Hindlimb muscle (tissue), 1 donor: ENCODE results near the gene MAP7D1. TPM values are rescaled to one million over a fixed set of nuclear protein-coding genes. Genes with fewer than 3 reads are reported as not detected.

ENCODE experiments used
- DNase-seq: peaks from one replicate; pipeline ENCODE4 v3.0.0-alpha.2; 2013
- polyA plus RNA-seq: library from polyadenylated mRNA; unstranded; fragments of 120-200 nt; gene quantifications from one replicate; pipeline ENCODE4 v1.2.1, GENCODE V29; 2013; ENCODE audit not compliant: insufficient read length

Gene MAP7D1
- polyA plus RNA-seq = 161 TPM

- DNase-seq = peak; percentile 89
Observed at GRCh38 chr1:36155408-36156328, at the start of gene MAP7D1. Gene MAP7D1, plus strand, starts transcription at chr1:36156160. Its CDS starts 258 bp downstream, at chr1:36156418.

DNA sequence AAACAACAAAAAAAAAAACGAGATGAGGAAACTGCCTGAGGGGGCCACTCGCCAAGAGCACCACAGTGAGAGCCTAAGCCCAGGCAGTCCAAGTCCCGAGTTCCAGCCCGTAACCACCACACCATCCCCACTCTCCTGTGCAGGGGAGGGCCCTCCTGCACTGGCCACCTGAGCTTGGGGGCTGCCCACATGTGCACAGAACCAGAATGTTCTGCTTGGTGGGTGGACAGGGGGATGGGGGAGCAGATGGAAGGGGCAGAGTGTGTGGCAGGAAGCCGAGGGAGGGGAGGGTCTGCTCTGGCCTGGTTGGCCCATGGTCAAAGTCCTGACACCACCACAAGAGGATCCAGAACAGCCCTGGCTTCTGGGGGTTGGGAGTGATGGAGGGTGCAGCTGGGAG, 49.7 kb upstream of the MAP7D1 start:
- DNase-seq = no peak

GRCh38 chr1:36107394-36107793, 48.6 kb upstream of the MAP7D1 start:
- DNase-seq = no peak

GRCh38 chr1:36108314-36108713, 47.6 kb upstream of the MAP7D1 start:
- DNase-seq = no peak

DNA sequence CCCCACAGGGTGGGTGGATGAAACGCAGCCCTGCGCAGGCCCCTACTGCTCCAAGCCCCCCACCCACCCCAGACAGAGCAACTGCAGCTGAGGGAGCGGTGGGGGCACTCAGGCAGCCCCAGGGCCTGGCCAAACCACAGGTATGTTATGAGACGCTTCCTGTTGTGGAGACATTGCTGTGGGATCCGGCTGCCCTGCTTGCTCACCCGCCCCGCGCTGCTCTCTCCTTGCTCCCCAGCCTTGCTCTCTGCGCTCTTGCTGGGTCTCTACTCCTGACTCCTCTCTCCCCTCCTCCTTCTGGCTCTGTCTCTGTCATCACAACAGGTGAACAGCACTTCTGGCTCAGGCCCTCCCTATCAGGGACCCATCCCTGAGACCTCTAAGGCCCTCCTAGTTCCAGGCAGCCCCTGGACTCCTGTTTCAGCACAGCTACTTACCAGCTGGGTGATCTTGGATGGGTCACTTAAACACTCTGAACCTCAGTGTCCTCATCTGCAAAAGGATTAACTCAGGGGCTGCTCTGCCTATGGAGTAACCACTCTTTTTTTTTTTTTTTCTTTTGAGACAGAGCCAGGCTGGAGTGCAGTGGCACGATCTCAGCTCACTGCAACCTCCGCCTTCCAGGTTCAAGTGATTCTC, 46.8 kb upstream of the MAP7D1 start:
- DNase-seq = no peak

DNA sequence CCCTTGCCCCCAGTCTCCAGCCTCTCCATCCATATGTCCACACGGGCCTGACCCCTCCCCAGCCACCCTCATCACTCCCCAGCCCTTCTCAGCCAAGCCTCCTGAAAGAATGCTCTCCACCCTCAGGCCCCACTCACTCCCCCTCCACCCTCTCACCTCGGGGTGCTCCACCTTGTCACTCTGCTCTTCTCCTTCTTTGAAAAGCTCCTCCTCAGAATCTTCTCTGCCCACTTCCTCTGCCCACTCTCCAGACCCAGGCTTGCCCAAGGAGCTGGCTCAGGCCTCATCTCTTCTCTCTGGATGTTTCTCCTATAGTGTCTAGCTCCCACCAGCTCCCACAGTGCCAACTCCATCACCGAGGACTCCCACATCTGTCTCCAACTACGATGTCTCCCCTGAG, 44.8 kb upstream of the MAP7D1 start:
- DNase-seq = no peak

DNA sequence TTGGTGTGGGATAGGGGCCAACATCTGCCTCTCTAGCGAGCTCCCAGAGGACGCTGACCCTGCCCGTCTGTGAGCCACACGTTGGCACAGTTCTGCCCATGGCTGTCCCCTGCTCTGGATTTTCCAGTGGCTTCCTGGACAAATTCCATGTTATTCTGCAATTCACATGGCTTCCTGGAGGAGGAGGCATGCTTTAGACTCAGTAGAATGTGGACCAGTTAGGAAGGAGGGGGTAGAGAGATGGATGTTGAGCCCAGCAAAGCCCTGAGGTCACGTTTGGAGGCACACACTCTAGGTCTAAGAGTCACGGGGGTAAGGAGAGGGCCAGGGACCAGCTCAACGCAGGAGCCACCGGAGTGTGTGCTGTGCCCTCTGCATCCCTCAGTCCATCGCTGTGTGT, 43.1 kb upstream of the MAP7D1 start:
- DNase-seq = no peak

DNA sequence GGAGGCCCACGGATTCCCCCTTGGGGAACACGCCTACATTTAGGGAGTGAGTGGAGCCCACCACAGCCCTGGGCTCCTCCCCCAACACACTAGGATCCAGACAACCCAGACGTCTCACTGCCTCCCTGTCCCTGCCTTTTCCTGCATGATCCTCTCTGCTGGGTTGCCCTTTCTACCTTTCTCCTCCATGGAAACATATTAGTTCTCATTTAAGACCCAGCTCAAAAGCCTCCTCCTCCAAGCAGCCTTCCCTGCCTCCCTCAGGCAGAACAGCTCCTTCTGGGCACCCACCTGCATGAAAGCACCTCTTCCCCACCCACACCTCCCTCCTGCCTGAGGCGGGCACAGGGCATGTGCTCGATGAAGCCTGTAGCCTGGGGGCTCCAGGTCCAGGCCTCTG, 41.6 kb upstream of the MAP7D1 start:
- no peak for DNase-seq

GRCh38 chr1:36115200-36115669, 40.7 kb upstream of the MAP7D1 start:
- DNase-seq = no peak

- no peak for DNase-seq
Observed at GRCh38 chr1:36115931-36116330, 40.0 kb upstream of the MAP7D1 start.

DNA sequence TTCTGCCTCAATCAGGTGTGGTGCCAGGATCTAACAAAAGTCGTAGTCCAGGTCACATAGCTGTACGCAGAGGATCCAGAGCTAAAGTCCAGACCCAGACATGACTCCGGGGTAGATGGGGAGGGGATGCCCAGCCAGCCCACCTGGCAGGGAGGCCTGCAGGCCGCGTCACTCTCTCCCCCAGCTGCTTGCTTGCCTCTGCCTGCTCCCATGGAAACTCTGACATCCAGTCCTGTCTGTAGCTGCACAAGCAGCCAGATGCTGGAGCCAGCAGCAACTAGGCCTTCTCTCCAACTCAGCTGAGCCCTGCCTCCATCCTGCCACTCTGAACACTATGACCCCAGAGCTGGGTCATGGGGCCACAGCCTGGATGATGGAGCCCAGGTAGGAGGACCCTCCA, 39.1 kb upstream of the MAP7D1 start:
- DNase-seq = peak; percentile 83

DNA sequence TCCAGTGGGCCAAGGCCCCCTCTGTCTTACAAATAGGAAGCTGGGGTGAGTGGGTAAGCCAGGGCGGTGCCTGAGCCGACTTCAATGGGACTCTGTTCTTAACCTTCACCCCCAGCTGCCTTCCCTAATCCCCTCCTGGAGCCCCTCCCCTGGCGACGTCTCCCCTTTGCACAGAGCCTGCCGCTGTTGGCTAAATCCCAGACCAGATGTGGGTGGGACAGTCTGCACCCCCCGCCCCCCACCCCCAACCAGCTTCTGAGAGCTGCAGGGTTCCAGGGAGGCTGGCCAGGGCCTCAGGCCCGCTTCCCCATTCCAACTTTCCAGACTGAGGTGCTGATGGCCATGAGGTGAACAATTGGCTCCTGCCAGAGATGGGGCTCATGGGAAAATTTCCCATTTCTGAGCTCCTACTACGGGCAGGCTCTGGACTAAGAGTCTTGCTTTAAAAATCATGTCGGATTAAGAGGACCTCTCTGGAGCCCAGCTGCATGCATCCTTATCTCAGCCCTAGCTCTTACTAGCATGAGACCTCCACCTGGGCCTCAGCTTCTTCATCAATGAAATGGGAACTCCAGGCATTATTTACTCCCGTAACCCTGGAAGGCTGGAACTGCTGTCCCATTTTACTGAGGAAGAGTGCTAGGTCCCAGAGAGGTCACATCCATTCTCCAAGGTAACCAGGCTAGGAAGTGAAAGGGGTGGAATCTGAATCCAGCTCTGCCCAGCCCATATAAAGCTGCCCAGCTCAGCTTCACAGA, 37.3 kb upstream of the MAP7D1 start:
- DNase-seq = no peak

DNA sequence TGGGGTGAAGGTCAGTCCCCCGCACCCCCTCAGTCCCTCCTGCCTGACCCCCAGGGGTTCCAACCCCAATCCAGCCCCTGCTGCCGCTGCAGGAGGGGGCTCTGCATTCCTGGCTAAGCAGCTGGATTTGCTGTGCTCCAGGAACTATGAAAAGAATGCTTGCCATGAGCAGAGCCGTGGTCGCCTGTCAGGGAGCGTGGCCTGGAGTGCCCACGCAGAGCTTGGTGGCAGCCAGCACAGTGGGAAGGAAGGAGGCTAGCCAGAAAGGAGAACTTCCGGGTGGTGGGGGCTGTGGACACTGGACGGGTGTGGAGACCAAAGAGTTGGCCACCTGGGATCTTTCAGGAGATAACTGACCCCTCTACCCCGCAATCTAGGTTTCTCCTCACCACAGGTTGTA, 36.5 kb upstream of the MAP7D1 start:
- no peak for DNase-seq

GRCh38 chr1:36122062-36123030, 33.6 kb upstream of the MAP7D1 start:
- DNase-seq = no peak

- no peak for DNase-seq
Observed at GRCh38 chr1:36123356-36123755, 32.6 kb upstream of the MAP7D1 start.

GRCh38 chr1:36124404-36125128, 31.4 kb upstream of the MAP7D1 start:
- DNase-seq = no peak

DNA sequence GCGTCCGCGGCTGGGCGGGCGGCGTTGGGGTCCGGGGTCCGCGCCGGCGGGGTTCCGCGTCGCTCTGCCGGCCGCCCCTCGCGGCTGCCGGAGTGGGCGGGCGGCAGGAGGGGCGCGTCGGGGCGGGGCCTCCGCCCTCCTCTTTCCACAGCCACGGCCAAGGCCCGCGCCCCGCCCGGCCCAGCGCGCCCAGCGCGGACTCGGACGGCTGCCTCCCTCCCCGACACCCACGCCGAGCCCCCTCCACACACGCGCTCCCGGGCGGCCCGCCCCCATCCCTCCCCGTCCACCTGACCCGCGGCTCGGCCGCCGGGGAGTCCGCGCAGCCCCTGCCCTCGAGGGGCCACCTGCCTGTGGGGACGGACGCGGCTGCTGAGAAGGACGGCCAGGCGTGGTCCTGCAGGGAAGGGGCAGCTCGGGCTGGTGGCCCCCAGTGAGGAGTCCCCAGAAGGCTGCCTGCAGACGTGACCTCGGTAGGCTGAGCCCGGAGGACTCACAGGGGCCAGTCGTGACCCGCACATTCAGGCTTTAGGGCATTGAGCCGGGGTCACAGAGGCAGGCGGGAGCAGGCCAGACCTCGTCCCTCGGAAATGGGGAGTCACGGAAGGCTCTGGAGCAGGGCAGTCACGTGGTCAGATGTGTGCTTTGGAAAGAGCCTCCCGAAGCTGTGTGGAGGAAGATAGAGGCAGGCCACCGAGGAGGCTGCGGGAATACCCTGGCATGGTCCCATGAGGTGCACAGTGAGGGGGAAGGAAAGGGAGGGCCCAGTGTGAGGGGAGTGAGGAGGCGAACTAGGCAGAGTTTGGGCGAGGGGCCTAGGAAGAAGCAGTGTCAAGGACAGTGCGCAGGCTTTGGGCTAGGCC, 30.6 kb upstream of the MAP7D1 start, which contains the start of gene COL8A2:
Gene COL8A2 (minus strand): TSS at position 94 of the 863 bp plus-strand sequence. CDS start 24,980 bp downstream, outside the sequence.
- peak; percentile 82 for DNase-seq

DNA sequence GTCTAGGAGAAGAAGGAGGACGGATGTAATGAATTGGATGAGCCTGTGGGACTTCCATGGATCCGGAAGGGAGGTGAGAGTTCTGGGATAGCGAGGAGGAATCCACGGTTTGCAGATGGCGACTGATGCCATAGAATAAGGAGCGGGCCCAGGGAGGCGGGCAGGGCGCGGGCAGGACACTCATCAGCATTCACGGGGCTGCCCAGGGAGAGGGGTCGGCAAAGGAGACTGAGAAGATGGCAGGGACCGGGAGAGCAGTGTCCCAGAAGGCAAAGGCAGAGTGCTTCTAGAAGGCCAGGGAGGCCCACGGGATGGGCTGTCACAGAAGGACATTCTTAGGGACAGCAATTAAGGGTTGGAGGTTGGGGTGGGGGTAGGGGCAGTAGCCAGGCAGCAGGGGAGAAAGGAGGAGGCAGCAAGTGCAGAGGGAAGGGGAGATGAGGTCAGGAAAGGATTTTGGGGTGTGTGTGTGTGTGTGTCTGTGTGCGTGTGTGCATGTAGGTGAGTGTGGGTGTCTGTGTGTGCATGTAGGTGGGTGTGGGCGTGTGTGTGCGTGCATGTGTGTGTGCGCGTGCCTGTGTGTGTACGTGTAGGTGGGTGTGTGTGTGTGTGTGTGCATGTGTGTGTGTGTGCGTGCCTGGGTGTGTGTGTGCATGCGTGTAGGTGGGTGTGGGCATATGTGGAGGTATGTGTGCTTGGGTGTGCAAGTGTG, 29.8 kb upstream of the MAP7D1 start:
- DNase-seq = no peak

DNA sequence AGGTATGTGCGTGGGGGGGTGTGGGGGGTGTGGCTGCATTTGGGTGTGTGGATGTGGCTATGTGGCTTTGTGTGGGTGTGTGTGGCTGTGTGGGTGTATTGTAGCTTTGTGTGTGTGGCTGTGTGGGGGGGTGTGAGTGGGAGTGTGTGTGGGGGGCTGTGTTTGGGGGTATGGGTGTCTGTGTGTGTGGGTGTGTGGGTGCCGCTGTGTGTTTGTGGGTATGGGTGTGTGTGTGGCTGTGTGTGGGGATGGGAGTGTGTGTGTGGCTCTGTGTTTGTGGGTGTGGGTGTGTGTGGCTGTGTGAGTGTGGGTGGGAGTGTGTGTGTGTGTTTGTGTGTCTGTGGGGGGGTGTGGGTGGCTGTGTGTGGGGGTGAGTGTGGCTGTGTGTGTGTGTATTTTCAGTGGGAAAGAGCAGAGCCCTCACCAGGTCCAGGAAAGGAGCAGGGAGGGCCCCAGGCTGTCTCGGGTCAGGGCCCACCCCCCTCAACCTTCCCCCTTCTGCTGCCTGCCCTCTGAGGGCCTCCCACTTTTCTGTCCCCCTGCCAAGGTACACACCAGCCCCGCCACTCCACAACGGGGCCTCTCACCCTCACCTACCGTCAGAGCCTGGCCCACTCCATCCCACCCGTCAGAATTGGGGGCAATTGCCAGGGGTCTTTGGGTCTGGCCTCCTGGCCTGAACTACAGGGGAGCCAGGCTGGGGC, 29.0 kb upstream of the MAP7D1 start:
- DNase-seq = no peak
